A673 (cell line): ENCODE measurements around the gene DACT3.

Experiments used
- CTCF ChIP-seq: fragments of 300-800, 200-600 bp; sonication (generic); conservative IDR thresholded peaks from 2 replicates; pipeline ENCODE4 v1.5.1; 2017; ENCODE audit warnings: low read depth, mild to moderate bottlenecking, antibody characterized with exemption, low read length, moderate library complexity, mixed read lengths
- EZH2 ChIP-seq: fragments of 200-600 bp; sonication (generic); IDR thresholded peaks from 2 replicates; pipeline ENCODE4 v1.6.1; 2017; ENCODE audit warnings: borderline replicate concordance, low read depth, mild to moderate bottlenecking, mixed read lengths, antibody characterized with exemption, low read length; ENCODE audit not compliant: poor library complexity, severe bottlenecking

- TF ChIP-seq CTCF (no peak), EZH2 (no peak)
Observed at GRCh38 chr19:46599716-46600373, 61.1 kb downstream of the DACT3 start.
